ENCODE measurements around the gene CASQ1.

CASQ1 gene

DNA sequence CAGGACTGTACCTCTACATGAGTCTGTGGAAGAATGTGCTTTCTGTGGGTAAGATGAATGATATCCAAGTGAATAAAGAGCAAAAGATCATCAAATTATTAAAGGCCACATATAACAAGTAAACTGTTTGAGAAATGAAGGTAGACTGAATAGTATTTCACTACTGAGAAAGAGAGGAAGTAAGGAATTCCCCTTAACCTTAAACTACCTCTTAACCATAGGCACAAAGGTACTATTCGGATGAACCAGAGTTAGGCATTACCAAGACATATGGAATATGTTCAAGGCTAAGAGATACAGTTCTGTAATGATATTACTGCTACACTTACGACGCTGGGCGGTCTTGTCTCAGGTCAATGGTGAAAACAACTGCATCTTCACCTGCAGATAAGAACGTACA, 46.4 kb downstream of the CASQ1 start:
- peaks cover 18% of the 10 kb centered on the region; the same call in 1 of the 2 replicates for H3K36me3 ChIP-seq (ENCODE audit: low read length)
- no peak for TF ChIP-seq EZH2phosphoT487 (conservative IDR thresholded peaks at IDR 0.05; ENCODE audit: low read length)
- TF ChIP-seq, protein P1, sequence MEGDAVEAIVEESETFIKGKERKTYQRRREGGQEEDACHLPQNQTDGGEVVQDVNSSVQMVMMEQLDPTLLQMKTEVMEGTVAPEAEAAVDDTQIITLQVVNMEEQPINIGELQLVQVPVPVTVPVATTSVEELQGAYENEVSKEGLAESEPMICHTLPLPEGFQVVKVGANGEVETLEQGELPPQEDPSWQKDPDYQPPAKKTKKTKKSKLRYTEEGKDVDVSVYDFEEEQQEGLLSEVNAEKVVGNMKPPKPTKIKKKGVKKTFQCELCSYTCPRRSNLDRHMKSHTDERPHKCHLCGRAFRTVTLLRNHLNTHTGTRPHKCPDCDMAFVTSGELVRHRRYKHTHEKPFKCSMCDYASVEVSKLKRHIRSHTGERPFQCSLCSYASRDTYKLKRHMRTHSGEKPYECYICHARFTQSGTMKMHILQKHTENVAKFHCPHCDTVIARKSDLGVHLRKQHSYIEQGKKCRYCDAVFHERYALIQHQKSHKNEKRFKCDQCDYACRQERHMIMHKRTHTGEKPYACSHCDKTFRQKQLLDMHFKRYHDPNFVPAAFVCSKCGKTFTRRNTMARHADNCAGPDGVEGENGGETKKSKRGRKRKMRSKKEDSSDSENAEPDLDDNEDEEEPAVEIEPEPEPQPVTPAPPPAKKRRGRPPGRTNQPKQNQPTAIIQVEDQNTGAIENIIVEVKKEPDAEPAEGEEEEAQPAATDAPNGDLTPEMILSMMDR (IDR thresholded peaks at IDR 0.05; ENCODE audit: insufficient read depth, low read length, poor library complexity, severe bottlenecking): no peak
- H3K9me2 ChIP-seq (replicated peaks; ENCODE audit: insufficient read depth, low read length): no peaks in the 10 kb centered on the region
- H3F3A ChIP-seq (ENCODE audit: insufficient read depth): no peaks in the 10 kb centered on the region; the same call in 1 of the 2 replicates
- H3K4me3 ChIP-seq (ENCODE audit: insufficient read depth, low read length, poor library complexity, severe bottlenecking): no peak overlapping the region
- no peaks in the 10 kb centered on the region for H3K79me2 ChIP-seq (ENCODE audit: insufficient read depth, low read length)
- no peak overlapping the region for H3K9ac ChIP-seq (ENCODE audit: low read length)
- H3K9me3 ChIP-seq (ENCODE audit: insufficient read depth, low read length): no peaks in the 10 kb centered on the region
- H3K27ac ChIP-seq (ENCODE audit: low read depth, low read length): no peak overlapping the region
- H4K20me1 ChIP-seq (ENCODE audit: low read depth, low read length): no peaks in the 10 kb centered on the region
- H3K4me2 ChIP-seq (ENCODE audit: low read depth, low read length, poor library complexity, severe bottlenecking): no peak overlapping the region
- no peaks in the 10 kb centered on the region for H3K27me3 ChIP-seq (ENCODE audit: low read length)
- no peak overlapping the region for H2AFZ ChIP-seq (ENCODE audit: low read depth, low read length, severe bottlenecking)

DNA sequence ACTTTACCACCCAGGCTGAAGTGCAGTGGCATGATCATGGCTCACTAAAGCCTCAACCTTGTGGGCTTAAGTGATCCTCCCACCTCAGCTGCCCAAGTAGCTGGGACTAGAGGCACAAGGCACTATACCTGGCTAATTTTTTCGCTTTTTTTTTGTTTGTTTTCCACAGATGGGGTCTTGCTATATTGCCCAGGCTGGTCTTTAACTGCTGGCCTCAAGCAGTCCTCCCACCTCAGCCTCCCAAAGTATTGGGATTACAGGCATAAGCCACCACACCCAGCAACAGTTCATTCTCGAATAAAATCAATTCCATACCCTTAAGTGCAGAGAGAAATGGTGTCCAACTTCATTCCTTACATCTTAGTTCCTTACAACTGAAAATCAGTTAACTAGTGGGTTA, 47.2 kb downstream of the CASQ1 start:
- Histone ChIP-seq H3K27me3 (ENCODE audit: low read length) (no peaks in the 10 kb centered on the region), H3K36me3 (ENCODE audit: low read length) (peaks cover 18% of the 10 kb centered on the region; the same call in 1 of the 2 replicates), H3K27ac (ENCODE audit: low read depth, low read length) (no peak overlapping the region), H2AFZ (ENCODE audit: low read depth, low read length, severe bottlenecking) (no peak overlapping the region), H3K4me3 (ENCODE audit: insufficient read depth, low read length, poor library complexity, severe bottlenecking) (no peak overlapping the region), H3K9me3 (ENCODE audit: insufficient read depth, low read length) (no peaks in the 10 kb centered on the region), H4K20me1 (ENCODE audit: low read depth, low read length) (no peaks in the 10 kb centered on the region), H3K4me2 (ENCODE audit: low read depth, low read length, poor library complexity, severe bottlenecking) (no peak overlapping the region), H3K9ac (ENCODE audit: low read length) (no peak overlapping the region), H3K9me2 (replicated peaks; ENCODE audit: insufficient read depth, low read length) (no peaks in the 10 kb centered on the region), H3K79me2 (ENCODE audit: insufficient read depth, low read length) (no peaks in the 10 kb centered on the region), H3F3A (ENCODE audit: insufficient read depth) (no peaks in the 10 kb centered on the region; the same call in 1 of the 2 replicates)
- TF ChIP-seq, protein P1 (IDR thresholded peaks at IDR 0.05; ENCODE audit: insufficient read depth, low read length, poor library complexity, severe bottlenecking): no peak
- TF ChIP-seq EZH2phosphoT487 (conservative IDR thresholded peaks at IDR 0.05; ENCODE audit: low read length): no peak

DNA sequence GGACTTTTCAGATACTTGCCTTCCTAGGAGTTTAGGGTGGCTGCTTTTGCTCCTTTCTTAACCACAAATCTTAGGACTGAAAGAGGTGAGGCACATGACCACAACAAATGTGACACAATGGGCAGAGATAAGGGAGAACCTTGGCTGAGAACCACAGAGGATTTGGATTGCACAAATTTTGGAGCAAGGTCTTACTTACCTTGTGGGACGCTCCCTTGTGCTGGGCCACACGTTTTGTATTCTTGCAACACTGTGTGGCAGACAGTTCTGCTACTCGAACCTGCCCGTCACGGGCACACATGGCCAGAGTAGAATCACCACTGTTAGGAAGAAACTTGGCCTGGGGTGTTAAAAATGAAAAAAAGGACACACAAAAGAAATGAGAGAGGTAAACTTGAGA, 48.0 kb downstream of the CASQ1 start:
- Histone ChIP-seq H3K36me3 (ENCODE audit: low read length) (peaks cover 14% of the 10 kb centered on the region; the same call in 1 of the 2 replicates), H3K9ac (ENCODE audit: low read length) (no peak overlapping the region), H3K4me3 (ENCODE audit: insufficient read depth, low read length, poor library complexity, severe bottlenecking) (no peak overlapping the region), H3K27me3 (ENCODE audit: low read length) (no peaks in the 10 kb centered on the region), H3K9me2 (replicated peaks; ENCODE audit: insufficient read depth, low read length) (no peaks in the 10 kb centered on the region), H4K20me1 (ENCODE audit: low read depth, low read length) (no peaks in the 10 kb centered on the region), H3K79me2 (ENCODE audit: insufficient read depth, low read length) (no peaks in the 10 kb centered on the region), H3K9me3 (ENCODE audit: insufficient read depth, low read length) (no peaks in the 10 kb centered on the region), H3K4me2 (ENCODE audit: low read depth, low read length, poor library complexity, severe bottlenecking) (no peak overlapping the region), H3F3A (ENCODE audit: insufficient read depth) (no peaks in the 10 kb centered on the region; the same call in 1 of the 2 replicates), H2AFZ (ENCODE audit: low read depth, low read length, severe bottlenecking) (no peak overlapping the region), H3K27ac (ENCODE audit: low read depth, low read length) (no peak overlapping the region)
- TF ChIP-seq EZH2phosphoT487 (conservative IDR thresholded peaks at IDR 0.05; ENCODE audit: low read length): no peak
- TF ChIP-seq, protein P1 (IDR thresholded peaks at IDR 0.05; ENCODE audit: insufficient read depth, low read length, poor library complexity, severe bottlenecking): no peak
